HG02885 (cell line): Measurements from ENCODE around the gene TADA2A.
"Not testable (repeated sequence)": the region's sequence is repeated elsewhere in the genome, so short reads cannot be mapped to it uniquely, and the experiment has no call there.

ENCODE experiments used
- ATAC-seq: cut with Tn5 transposase; IDR thresholded peaks from one replicate; pipeline ENCODE4 v1.9.1; 2021; ENCODE audit warnings: mild to moderate bottlenecking; ENCODE audit not compliant: unreplicated experiment, poor library complexity

The TADA2A gene

GRCh38 chr17:37490022-37490587 lies 83.4 kb downstream of the TADA2A start:
- peak; percentile 56 for ATAC-seq

GRCh38 chr17:37490638-37491614 lies 84.2 kb downstream of the TADA2A start:
- ATAC-seq, result no peak

- ATAC-seq, result no peak
These were observed 85.5 kb downstream of the TADA2A start for GRCh38 chr17:37492167-37492566.

GRCh38 chr17:37493249-37494027 lies 86.8 kb downstream of the TADA2A start:
- ATAC-seq, result no peak

GRCh38 chr17:37494401-37494831 lies 87.7 kb downstream of the TADA2A start:
- ATAC-seq, result no peak

- no peak for ATAC-seq
These were observed 88.3 kb downstream of the TADA2A start for GRCh38 chr17:37494971-37495370.

GRCh38 chr17:37500378-37500777 lies 93.7 kb downstream of the TADA2A start:
- ATAC-seq, result no peak

- ATAC-seq, result no peak
These were observed 95.6 kb downstream of the TADA2A start for GRCh38 chr17:37502009-37502936.

- ATAC-seq, result no peak
These were observed 96.5 kb downstream of the TADA2A start for GRCh38 chr17:37503148-37503547.

GRCh38 chr17:37505333-37505732 lies 98.6 kb downstream of the TADA2A start:
- ATAC-seq, result no peak

- no peak for ATAC-seq
These were observed 100.0 kb downstream of the TADA2A start for GRCh38 chr17:37506678-37507077.

GRCh38 chr17:37507111-37507510 lies 100.4 kb downstream of the TADA2A start:
- no peak for ATAC-seq

- ATAC-seq, result no peak
These were observed 103.4 kb downstream of the TADA2A start for GRCh38 chr17:37510056-37510455.

GRCh38 chr17:37511642-37512041 lies 105.0 kb downstream of the TADA2A start:
- ATAC-seq, result not testable (repeated sequence)

GRCh38 chr17:37512442-37513068 lies 105.9 kb downstream of the TADA2A start:
- no peak for ATAC-seq

- ATAC-seq, result no peak
These were observed 107.0 kb downstream of the TADA2A start for GRCh38 chr17:37513711-37514110.

- ATAC-seq, result no peak
These were observed 109.5 kb downstream of the TADA2A start for GRCh38 chr17:37516127-37516571.

GRCh38 chr17:37517881-37518280 lies 111.2 kb downstream of the TADA2A start:
- no peak for ATAC-seq

- no peak for ATAC-seq
These were observed 112.1 kb downstream of the TADA2A start for GRCh38 chr17:37518826-37519225.
